CD4-positive, alpha-beta T cell (primary cell): ENCODE measurements around the gene MSH2. TPM values are rescaled to one million over a fixed set of nuclear protein-coding genes. Genes with fewer than 3 reads are reported as not detected.

ENCODE experiments used
- ATAC-seq: fragments of 200-7000 bp; cut with Tn5 transposase; one replicate; pipeline ENCODE4 v1.10.0; 2022; ENCODE audit warnings: mild to moderate bottlenecking; ENCODE audit not compliant: poor library complexity
- CTCF ChIA-PET: fragments of 350-600 bp; sonication (Branson Sonifier 250); formaldehyde crosslinking; loops from one replicate; lab custom pipeline; 2021; ENCODE audit warnings: antibody characterized with exemption, inconsistent platforms; lab: Charles Lee
- POLR2A ChIA-PET: fragments of 350-600 bp; sonication (Branson Sonifier 250); formaldehyde crosslinking; loops from one replicate; lab custom pipeline; 2021; ENCODE audit warnings: antibody characterized with exemption, inconsistent platforms; lab: Charles Lee
- DNase-seq, 14 experiments: peaks; one replicate each; pipeline ENCODE4 v3.0.0-alpha.2; 2013 to 2020; ENCODE audit warnings: mixed read lengths in 2 of 14
- H3K27ac ChIP-seq, 2 donors: one replicate each; pipeline versions ENCODE4 v1.5.1 to v1.7.0; 2013; ENCODE audit warnings: low read length in 2 of 2, low read depth in 1 of 2, mild to moderate bottlenecking in 1 of 2
- H3K27me3 ChIP-seq, 2 experiments: 1 replicate in 1 of 2; 2 replicates in 1 of 2; pipeline versions ENCODE4 v1.6.1 to v1.7.0; 2013; ENCODE audit warnings: low read length in 2 of 2, control low read depth in 1 of 2, mild to moderate bottlenecking in 1 of 2, moderate library complexity in 1 of 2; ENCODE audit not compliant: insufficient read depth in 2 of 2, control insufficient read depth in 1 of 2
- H3K36me3 ChIP-seq: one replicate; pipeline ENCODE4 v1.6.1; 2013; ENCODE audit warnings: low read length, control low read depth; ENCODE audit not compliant: insufficient read depth
- H3K4me1 ChIP-seq: one replicate; pipeline ENCODE4 v1.6.1; 2013; ENCODE audit warnings: low read length, control low read depth; ENCODE audit not compliant: insufficient read depth
- H3K4me3 ChIP-seq: one replicate; pipeline ENCODE4 v1.5.1; 2013; ENCODE audit warnings: mild to moderate bottlenecking, low read length, moderate library complexity
- H3K9me3 ChIP-seq, 2 experiments: 1 replicate in 1 of 2; 2 replicates in 1 of 2; pipeline versions ENCODE4 v1.6.1 to v1.7.0; 2013; ENCODE audit warnings: low read length in 2 of 2, mild to moderate bottlenecking in 2 of 2, control low read depth in 1 of 2, moderate library complexity in 1 of 2; ENCODE audit not compliant: control insufficient read depth in 1 of 2, insufficient read depth in 1 of 2
- H3K27ac Mint-ChIP-seq: one replicate; pipeline ENCODE4 v1.8.0; 2020; ENCODE audit warnings: mixed read lengths
- H3K27me3 Mint-ChIP-seq: one replicate; pipeline ENCODE4 v1.8.0; 2021; ENCODE audit warnings: mixed read lengths
- H3K36me3 Mint-ChIP-seq: one replicate; pipeline ENCODE4 v1.8.0; 2021; ENCODE audit warnings: low read depth, mixed read lengths
- H3K4me1 Mint-ChIP-seq: one replicate; pipeline ENCODE4 v1.8.0; 2021; ENCODE audit warnings: low read depth, mixed read lengths
- H3K4me3 Mint-ChIP-seq: one replicate; pipeline ENCODE4 v1.8.0; 2020; ENCODE audit warnings: mild to moderate bottlenecking, mixed read lengths
- H3K9me3 Mint-ChIP-seq: one replicate; pipeline ENCODE4 v1.8.0; 2020; ENCODE audit warnings: mixed read lengths
- CTCF ChIP-seq: fragments of 200-600 bp; IDR thresholded peaks from one replicate; pipeline ENCODE4 v1.8.0; 2022; ENCODE audit warnings: antibody characterized with exemption, mild to moderate bottlenecking
- intact Hi-C, 2 experiments: fragments of 100-400 bp; cut with DNase I in 1 of 2; cut with micrococcal nuclease in 1 of 2; formaldehyde crosslinking; loops; one replicate each; pipeline versions ENCODE4 v1.15.1 to v1.9.0; 2023 to 2025; cut with DNase I, micrococcal nuclease
- total RNA-seq, 174 experiments: library from RNA in 2 of 174; stranded (reverse) in 2 of 174; gene quantifications; one replicate each; pipeline ENCODE4 v1.2.3 and lab custom pipeline; 2021 to 2026

Gene MSH2
- total RNA-seq, 2 experiments from 2014 or later: 7.1 to 8.2 TPM

GRCh38 chr2:47402555-47402804 is 476 bp upstream of the MSH2 start:
- Mint-ChIP-seq H3K9me3 (no peaks in the 10 kb centered on the region), H3K4me1 (peaks cover 37% of the 10 kb centered on the region), H3K36me3 (peaks cover 30% of the 10 kb centered on the region), H3K27me3 (no peaks in the 10 kb centered on the region), H3K27ac (peak overlapping the region; percentile 93), H3K4me3 (peak overlapping the region; percentile 99)
- no peaks in the 10 kb centered on the region for H3K27me3 ChIP-seq
- CTCF ChIA-PET: interaction anchor here (0.9 to 1.8 kb wide), 2 partner anchors 14 to 365 kb away, joined by 3 to 6 read pairs; no protein-coding TSS in a partner anchor
- POLR2A ChIA-PET: interaction anchor here (0.7 to 1.3 kb wide), 12 partner anchors 12 to 1045 kb away, joined by 3 to 8 read pairs (median 4); partner anchors contain the start of genes FBXO11 and MSH6
- TF ChIP-seq CTCF: no peak
- H3K9me3 ChIP-seq: peaks cover 0 to 3% of the 10 kb centered on the region in 2 experiments
- peak overlapping the region; percentile 92 for H3K4me3 ChIP-seq
- H3K4me1 ChIP-seq: peaks cover 23% of the 10 kb centered on the region
- intact Hi-C loops: loop anchor here in 1 of 2 experiments (2.0 to 10.0 kb wide), 3 partner anchors 380 to 1032 kb away; partner anchors contain the start of genes MCFD2 and MSH6
- H3K36me3 ChIP-seq: no peaks in the 10 kb centered on the region
- ATAC-seq (peak; percentile 0), DNase-seq (no peak)
- H3K27ac ChIP-seq: peak overlapping the region in 1 of 2 donors; percentile 26

GRCh38 chr2:47403609-47404193 is 745 bp downstream of the MSH2 start:
- intact Hi-C loops: loop anchor here in 1 of 2 experiments (1.0 to 10.0 kb wide), 4 partner anchors 117 to 1031 kb away; partner anchors contain the start of genes MCFD2 and MSH6
- peak overlapping the region; percentile 99 for H3K4me3 Mint-ChIP-seq
- no peak overlapping the region for H3K27ac ChIP-seq
- peaks cover 23% of the 10 kb centered on the region for H3K4me1 ChIP-seq
- POLR2A ChIA-PET: interaction anchor here (0.9 to 1.3 kb wide), 3 partner anchors 20 to 504 kb away, joined by 5 to 8 read pairs (median 7); partner anchors contain the start of genes FBXO11 and MSH6
- H3K36me3 Mint-ChIP-seq: peaks cover 43% of the 10 kb centered on the region
- no peak for TF ChIP-seq CTCF
- H3K27ac Mint-ChIP-seq: peak overlapping the region; percentile 93
- ATAC-seq (no peak), DNase-seq (peak in 1 of 14 experiments; percentile 16)
- peak overlapping the region; percentile 92 for H3K4me3 ChIP-seq
- H3K9me3 Mint-ChIP-seq: no peaks in the 10 kb centered on the region
- H3K27me3 ChIP-seq: no peaks in the 10 kb centered on the region
- peaks cover 0 to 3% of the 10 kb centered on the region in 2 experiments for H3K9me3 ChIP-seq
- CTCF ChIA-PET: interaction anchor here (1.0 kb wide), 1 partner anchor 28 kb away, joined by 4 read pairs; no protein-coding TSS in a partner anchor
- H3K27me3 Mint-ChIP-seq: no peaks in the 10 kb centered on the region
- peaks cover 3% of the 10 kb centered on the region for H3K36me3 ChIP-seq
- H3K4me1 Mint-ChIP-seq: peaks cover 46% of the 10 kb centered on the region

GRCh38 chr2:47404356-47404755 is 1.4 kb downstream of the MSH2 start:
- no peaks in the 10 kb centered on the region for H3K27me3 Mint-ChIP-seq
- DNase-seq: no peak
- H3K4me1 Mint-ChIP-seq: peaks cover 46% of the 10 kb centered on the region
- Histone ChIP-seq H3K4me3 (peak overlapping the region; percentile 92), H3K27me3 (no peaks in the 10 kb centered on the region), H3K4me1 (peaks cover 23% of the 10 kb centered on the region), H3K27ac (no peak overlapping the region), H3K9me3 (peaks cover 0 to 3% of the 10 kb centered on the region in 2 experiments), H3K36me3 (peaks cover 3% of the 10 kb centered on the region)
- ChIA-PET CTCF (no interaction called here), POLR2A (no interaction called here)
- ATAC-seq: no peak
- intact Hi-C loops: loop anchor here in 1 of 2 experiments (5.0 to 10.0 kb wide), 2 partner anchors 487 to 1030 kb away; partner anchors contain the start of gene MCFD2
- peaks cover 46% of the 10 kb centered on the region for H3K36me3 Mint-ChIP-seq
- TF ChIP-seq CTCF: no peak
- no peaks in the 10 kb centered on the region for H3K9me3 Mint-ChIP-seq
- peak overlapping the region; percentile 93 for H3K27ac Mint-ChIP-seq
- peak overlapping the region; percentile 99 for H3K4me3 Mint-ChIP-seq
